Left ventricle myocardium inferior (tissue), 1 donor: ENCODE data around the gene KLLN. TPM values are rescaled to one million over a fixed set of nuclear protein-coding genes. Genes with fewer than 3 reads are reported as not detected.

ENCODE experiments used
- DNase-seq: peaks from one replicate; pipeline ENCODE4 v3.0.0-alpha.2; 2020
- H3K27ac ChIP-seq: fragments of 200-600 bp; replicated peaks from 2 replicates; pipeline ENCODE4 v1.8.0; 2021
- H3K27me3 ChIP-seq: fragments of 200-600 bp; 2 replicates; pipeline ENCODE4 v1.8.0; 2021; ENCODE audit warnings: low read depth
- H3K36me3 ChIP-seq: fragments of 200-600 bp; 2 replicates; pipeline ENCODE4 v1.8.0; 2021
- H3K4me1 ChIP-seq: fragments of 200-600 bp; 2 replicates; pipeline ENCODE4 v1.8.0; 2021
- H3K4me3 ChIP-seq: fragments of 200-600 bp; 2 replicates; pipeline ENCODE4 v1.8.0; 2021; ENCODE audit warnings: mild to moderate bottlenecking, moderate library complexity
- H3K9me3 ChIP-seq: fragments of 200-600 bp; replicated peaks from 2 replicates; pipeline ENCODE4 v1.8.0; 2021
- CTCF ChIP-seq: fragments of 200-600 bp; IDR thresholded peaks from 2 replicates; pipeline ENCODE4 v1.8.0; 2021; ENCODE audit warnings: antibody characterized with exemption, mild to moderate bottlenecking, borderline replicate concordance
- intact Hi-C: fragments of 100-400 bp; cut with micrococcal nuclease; formaldehyde crosslinking; loops from one replicate; pipeline ENCODE4 v1.11.0; 2022
- total RNA-seq: library from RNA; stranded (reverse); fragmentation: NEBNext Ultra II Directional; extraction: Animal tissue kit (Norgen Biotek cat#: 25700); gene quantifications from one replicate; pipeline ENCODE4 v1.2.1, GENCODE V29; 2021
- donor health status: DM: no; HTN: yes; CAD: no; lungs with severe emphysema.

KLLN gene
- total RNA-seq, 1 donor from 2014 or later: 0.19 TPM

- DNase-seq: no peak
- H3K36me3 ChIP-seq: no peaks in the 10 kb centered on the region
- H3K9me3 ChIP-seq: no peaks in the 10 kb centered on the region
- H3K4me1 ChIP-seq: peaks cover 90% of the 10 kb centered on the region
- no peak for TF ChIP-seq CTCF
- intact Hi-C loops: loop anchor here (10.0 kb wide), 3 partner anchors 87 to 387 kb away; no protein-coding TSS in a partner anchor
- peak overlapping the region; percentile 100 for H3K27ac ChIP-seq
- H3K27me3 ChIP-seq: no peaks in the 10 kb centered on the region
- H3K4me3 ChIP-seq: peak overlapping the region; percentile 86
These were observed 4.9 kb upstream of the KLLN start for GRCh38 chr10:87868277-87868676.

- intact Hi-C loops: loop anchor here (10.0 kb wide), 3 partner anchors 87 to 387 kb away; no protein-coding TSS in a partner anchor
- peaks cover 90% of the 10 kb centered on the region for H3K4me1 ChIP-seq
These were observed 4.1 kb upstream of the KLLN start for GRCh38 chr10:87867453-87867852.

GRCh38 chr10:87866412-87866974 is 3.2 kb upstream of the KLLN start:
- intact Hi-C loops: loop anchor here (10.0 kb wide), 3 partner anchors 88 to 388 kb away; no protein-coding TSS in a partner anchor
- H3K36me3 ChIP-seq: no peaks in the 10 kb centered on the region
- H3K27me3 ChIP-seq: no peaks in the 10 kb centered on the region
- TF ChIP-seq CTCF: no peak
- no peaks in the 10 kb centered on the region for H3K9me3 ChIP-seq
- peak overlapping the region; percentile 100 for H3K27ac ChIP-seq
- no peak for DNase-seq
- H3K4me1 ChIP-seq: peaks cover 88% of the 10 kb centered on the region
- peak overlapping the region; percentile 86 for H3K4me3 ChIP-seq

More at GRCh38 chr10:87867453-87867852, 4.1 kb upstream of the KLLN start:
- H3K4me3 ChIP-seq: peak overlapping the region; percentile 86
- no peak for DNase-seq
- no peaks in the 10 kb centered on the region for H3K27me3 ChIP-seq
- H3K9me3 ChIP-seq: no peaks in the 10 kb centered on the region
- H3K36me3 ChIP-seq: no peaks in the 10 kb centered on the region
- peak overlapping the region; percentile 100 for H3K27ac ChIP-seq
- TF ChIP-seq CTCF: no peak

GRCh38 chr10:87865241-87865881 is 2.0 kb upstream of the KLLN start:
- intact Hi-C loops: loop anchor here (10.0 kb wide), 3 partner anchors 89 to 389 kb away; no protein-coding TSS in a partner anchor

More at GRCh38 chr10:87865241-87865881, 2.0 kb upstream of the KLLN start:
- Histone ChIP-seq H3K27ac (peak overlapping the region; percentile 100), H3K27me3 (no peaks in the 10 kb centered on the region), H3K36me3 (no peaks in the 10 kb centered on the region), H3K4me1 (peaks cover 88% of the 10 kb centered on the region), H3K4me3 (peak overlapping the region; percentile 86), H3K9me3 (no peaks in the 10 kb centered on the region)
- no peak for DNase-seq
- TF ChIP-seq CTCF: no peak
